H9 (cell line): ENCODE data around the gene KCNMA1. TPM values are rescaled to one million over a fixed set of nuclear protein-coding genes. Genes with fewer than 3 reads are reported as not detected.

Source experiments
- DNase-seq: peaks from one replicate; pipeline ENCODE4 v3.0.0-alpha.2; 2017
- H2AFZ ChIP-seq: one replicate; pipeline ENCODE4 v1.6.1; 2013; ENCODE audit warnings: mild to moderate bottlenecking, low read length, control low read depth, moderate library complexity
- H2AK5ac ChIP-seq: 2 replicates; pipeline ENCODE4 v1.6.1; 2013; ENCODE audit warnings: low read length, control low read depth, mixed read lengths; ENCODE audit not compliant: insufficient read length
- H2BK120ac ChIP-seq: one replicate; pipeline ENCODE4 v1.6.1; 2013; ENCODE audit warnings: low read depth, mild to moderate bottlenecking, low read length, control low read depth, inconsistent platforms; ENCODE audit not compliant: poor library complexity, severe bottlenecking
- H2BK12ac ChIP-seq: 2 replicates; pipeline ENCODE4 v1.6.1; 2013; ENCODE audit warnings: low read length, control low read depth, mixed read lengths, low read depth; ENCODE audit not compliant: insufficient read length
- H2BK15ac ChIP-seq: 2 replicates; pipeline ENCODE4 v1.6.1; 2013; ENCODE audit warnings: low read depth, low read length, control low read depth
- H2BK20ac ChIP-seq: one replicate; pipeline ENCODE4 v1.6.1; 2013; ENCODE audit warnings: low read depth, mild to moderate bottlenecking, low read length, control low read depth, inconsistent platforms; ENCODE audit not compliant: poor library complexity, severe bottlenecking
- H2BK5ac ChIP-seq: 2 replicates; pipeline ENCODE4 v1.6.1; 2013; ENCODE audit warnings: low read length, control low read depth, mixed read lengths; ENCODE audit not compliant: insufficient read length
- H3K14ac ChIP-seq: 2 replicates; pipeline ENCODE4 v1.6.1; 2013; ENCODE audit warnings: low read length, control low read depth; ENCODE audit not compliant: insufficient read depth
- H3K18ac ChIP-seq: 2 replicates; pipeline ENCODE4 v1.6.1; 2013; ENCODE audit warnings: low read depth, mild to moderate bottlenecking, mixed read lengths, low read length, control low read depth; ENCODE audit not compliant: insufficient read length
- H3K23ac ChIP-seq: 2 replicates; pipeline ENCODE4 v1.6.1; 2013; ENCODE audit warnings: low read length, control low read depth, mixed read lengths, low read depth; ENCODE audit not compliant: insufficient read length
- H3K23me2 ChIP-seq: 2 replicates; pipeline ENCODE4 v1.6.1; 2013; ENCODE audit warnings: low read depth, mild to moderate bottlenecking, mixed read lengths, low read length, control low read depth; ENCODE audit not compliant: insufficient read length, poor library complexity, severe bottlenecking
- H3K27ac ChIP-seq: 2 replicates; pipeline ENCODE4 v1.5.1; 2013; ENCODE audit warnings: low read length, control low read depth, mixed read lengths, low read depth; ENCODE audit not compliant: insufficient read length
- H3K27me3 ChIP-seq: 2 replicates; pipeline ENCODE4 v1.6.1; 2013; ENCODE audit warnings: low read length, control low read depth, inconsistent platforms; ENCODE audit not compliant: insufficient read depth
- H3K4ac ChIP-seq: 2 replicates; pipeline ENCODE4 v1.6.1; 2013; ENCODE audit warnings: low read depth, mild to moderate bottlenecking, control low read depth, inconsistent platforms, low read length, moderate library complexity
- H3K4me1 ChIP-seq: 2 replicates; pipeline ENCODE4 v1.6.1; 2013; ENCODE audit warnings: low read length, control low read depth, inconsistent platforms; ENCODE audit not compliant: insufficient read depth
- H3K4me2 ChIP-seq: 2 replicates; pipeline ENCODE4 v1.6.1; 2013; ENCODE audit warnings: low read length, control low read depth, mixed read lengths; ENCODE audit not compliant: insufficient read length, insufficient read depth
- H3K56ac ChIP-seq: 2 replicates; pipeline ENCODE4 v1.6.1; 2013; ENCODE audit warnings: low read depth, mild to moderate bottlenecking, mixed read lengths, low read length, control low read depth; ENCODE audit not compliant: insufficient read length
- H3K79me1 ChIP-seq: 2 replicates; pipeline ENCODE4 v1.6.1; 2013; ENCODE audit warnings: low read depth, mild to moderate bottlenecking, moderate library complexity, low read length, control low read depth, inconsistent platforms; ENCODE audit not compliant: insufficient read depth, poor library complexity, severe bottlenecking
- H3K79me2 ChIP-seq: 2 replicates; pipeline ENCODE4 v1.6.1; 2013; ENCODE audit warnings: low read length, control low read depth, inconsistent platforms; ENCODE audit not compliant: insufficient read depth
- H3K9ac ChIP-seq: 2 replicates; pipeline ENCODE4 v1.6.1; 2013; ENCODE audit warnings: low read length, control low read depth, mixed read lengths; ENCODE audit not compliant: insufficient read length; ENCODE audit errors: extremely low read depth
- H3K9me3 ChIP-seq: one replicate; pipeline ENCODE4 v1.6.1; 2013; ENCODE audit warnings: low read depth, low read length, inconsistent platforms; ENCODE audit not compliant: control insufficient read depth
- H3T11ph ChIP-seq: one replicate; pipeline ENCODE4 v1.6.1; 2013; ENCODE audit warnings: mild to moderate bottlenecking, low read length, control low read depth, inconsistent platforms
- H4K20me1 ChIP-seq: one replicate; pipeline ENCODE4 v1.6.1; 2013; ENCODE audit not compliant: control insufficient read depth, insufficient read length, insufficient read depth
- H4K5ac ChIP-seq: 2 replicates; pipeline ENCODE4 v1.6.1; 2013; ENCODE audit warnings: low read depth, mild to moderate bottlenecking, mixed read lengths, low read length, control low read depth; ENCODE audit not compliant: insufficient read length
- H4K8ac ChIP-seq: replicated peaks from 2 replicates; pipeline ENCODE4 v1.6.1; 2013; ENCODE audit warnings: low read length, control low read depth, mixed read lengths, low read depth; ENCODE audit not compliant: insufficient read length
- H4K91ac ChIP-seq: 2 replicates; pipeline ENCODE4 v1.6.1; 2013; ENCODE audit warnings: low read depth, mild to moderate bottlenecking, moderate library complexity, mixed read lengths, low read length, control low read depth; ENCODE audit not compliant: insufficient read length
- H3K27ac Mint-ChIP-seq, 3 experiments: 2 replicates in 2 of 3; 3 replicates in 1 of 3; pipeline ENCODE4 v1.8.0; 2020 to 2021; ENCODE audit warnings: mixed read lengths in 3 of 3, mild to moderate bottlenecking in 1 of 3, moderate library complexity in 1 of 3
- H3K27me3 Mint-ChIP-seq: 2 replicates; pipeline ENCODE4 v1.8.0; 2021; ENCODE audit warnings: low read depth, mild to moderate bottlenecking, moderate library complexity, mixed read lengths
- H3K36me3 Mint-ChIP-seq, 3 experiments: 2 replicates in 2 of 3; 3 replicates in 1 of 3; pipeline ENCODE4 v1.8.0; 2020 to 2021; ENCODE audit warnings: low read depth in 3 of 3, mixed read lengths in 3 of 3; ENCODE audit not compliant: insufficient read depth in 1 of 3
- H3K4me1 Mint-ChIP-seq, 2 experiments: 2 replicates each; pipeline ENCODE4 v1.8.0; 2020; ENCODE audit warnings: mixed read lengths in 2 of 2
- H3K4me3 Mint-ChIP-seq, 2 experiments: 2 replicates in 1 of 2; 3 replicates in 1 of 2; pipeline ENCODE4 v1.8.0; 2020 to 2021; ENCODE audit warnings: mild to moderate bottlenecking in 2 of 2, mixed read lengths in 2 of 2, moderate library complexity in 1 of 2
- H3K9me3 Mint-ChIP-seq, 2 experiments: 2 replicates in 1 of 2; 3 replicates in 1 of 2; pipeline ENCODE4 v1.8.0; 2020; ENCODE audit warnings: mild to moderate bottlenecking in 2 of 2, mixed read lengths in 2 of 2, moderate library complexity in 1 of 2
- WGBS: extraction: QIAGEN DNeasy Blood & Tissue Kit; methylation state at CpG from one replicate; pipeline ENCODE4 v1.1.7; 2013; ENCODE audit warnings: missing lambda C conversion rate, low lambda C conversion rate, mixed read lengths; ENCODE audit not compliant: insufficient read length; ENCODE audit errors: extremely low coverage; 5-methylcytosine and 5-hydroxymethylcytosine counted together
- total RNA-seq: library from RNA; stranded (reverse); gene quantifications from 2 replicates; pipeline ENCODE4 v1.2.1, GENCODE V29; 2021
- TF ChIP-seq, protein P1 (sequence below): fragments of 200-600 bp; sonication (generic); conservative IDR thresholded peaks from 3 replicates; pipeline ENCODE4 v1.8.0; 2021; ENCODE audit warnings: antibody characterized with exemption, mild to moderate bottlenecking

The KCNMA1 gene
- total RNA-seq, 1 experiment from 2014 or later, result 2.0 TPM

DNA sequence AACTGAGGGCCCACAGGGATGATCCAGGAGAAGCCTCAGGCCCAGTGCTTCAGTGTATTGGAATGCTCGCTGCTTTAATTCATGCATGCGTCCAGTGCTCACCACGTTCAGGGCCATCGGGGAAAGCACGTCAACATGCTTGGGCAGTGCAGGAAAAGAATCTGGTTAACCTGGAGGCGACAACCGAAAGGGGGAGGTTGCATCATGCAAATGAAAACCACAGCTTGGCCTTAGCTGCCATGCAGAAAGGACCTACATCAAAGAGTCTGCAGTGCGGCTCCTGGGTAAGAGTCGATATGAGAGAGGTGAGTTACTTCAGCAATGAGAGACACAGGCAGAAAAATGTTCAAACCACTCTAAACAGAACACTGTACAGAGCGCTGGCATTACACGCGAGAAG lies 440.1 kb downstream of the KCNMA1 start:
- Mint-ChIP-seq H3K9me3 (no peaks in the 10 kb centered on the region), H3K27me3 (no peaks in the 10 kb centered on the region; the same call in 1 of the 2 replicates), H3K4me1 (peaks cover 5 to 16% of the 10 kb centered on the region in 2 experiments), H3K4me3 (no peak overlapping the region), H3K36me3 (no peaks in the 10 kb centered on the region), H3K27ac (no peak overlapping the region)
- Histone ChIP-seq H4K5ac (no peak overlapping the region), H3K4me2 (no peak overlapping the region), H3K27ac (no peak overlapping the region), H3K23me2 (no peaks in the 10 kb centered on the region), H3K4ac (no peak overlapping the region), H4K91ac (no peak overlapping the region), H3K9me3 (no peaks in the 10 kb centered on the region), H2AK5ac (no peak overlapping the region), H3T11ph (no peak overlapping the region), H3K79me2 (no peaks in the 10 kb centered on the region), H3K23ac (no peak overlapping the region), H2BK120ac (no peak overlapping the region), H2AFZ (no peak overlapping the region), H3K56ac (no peak overlapping the region), H3K27me3 (no peaks in the 10 kb centered on the region), H4K20me1 (no peaks in the 10 kb centered on the region), H2BK5ac (no peak overlapping the region), H2BK12ac (no peak overlapping the region), H2BK20ac (no peak overlapping the region), H4K8ac (no peak overlapping the region), H2BK15ac (no peak overlapping the region), H3K4me1 (no peaks in the 10 kb centered on the region; the same call in 1 of the 2 replicates), H3K9ac (no peak overlapping the region), H3K18ac (no peak overlapping the region), H3K14ac (no peak overlapping the region), H3K79me1 (no peaks in the 10 kb centered on the region)
- no peak for DNase-seq
- WGBS, result no CpG with 5 or more reads among the region's 12 CpGs
- TF ChIP-seq, protein P1, sequence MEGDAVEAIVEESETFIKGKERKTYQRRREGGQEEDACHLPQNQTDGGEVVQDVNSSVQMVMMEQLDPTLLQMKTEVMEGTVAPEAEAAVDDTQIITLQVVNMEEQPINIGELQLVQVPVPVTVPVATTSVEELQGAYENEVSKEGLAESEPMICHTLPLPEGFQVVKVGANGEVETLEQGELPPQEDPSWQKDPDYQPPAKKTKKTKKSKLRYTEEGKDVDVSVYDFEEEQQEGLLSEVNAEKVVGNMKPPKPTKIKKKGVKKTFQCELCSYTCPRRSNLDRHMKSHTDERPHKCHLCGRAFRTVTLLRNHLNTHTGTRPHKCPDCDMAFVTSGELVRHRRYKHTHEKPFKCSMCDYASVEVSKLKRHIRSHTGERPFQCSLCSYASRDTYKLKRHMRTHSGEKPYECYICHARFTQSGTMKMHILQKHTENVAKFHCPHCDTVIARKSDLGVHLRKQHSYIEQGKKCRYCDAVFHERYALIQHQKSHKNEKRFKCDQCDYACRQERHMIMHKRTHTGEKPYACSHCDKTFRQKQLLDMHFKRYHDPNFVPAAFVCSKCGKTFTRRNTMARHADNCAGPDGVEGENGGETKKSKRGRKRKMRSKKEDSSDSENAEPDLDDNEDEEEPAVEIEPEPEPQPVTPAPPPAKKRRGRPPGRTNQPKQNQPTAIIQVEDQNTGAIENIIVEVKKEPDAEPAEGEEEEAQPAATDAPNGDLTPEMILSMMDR, result no peak
